Measurements from ENCODE around the gene KIT.

Gene KIT

GRCh38 chr4:54727346-54727745, 69.6 kb downstream of the KIT start:
- TF ChIP-seq CTCF (IDR thresholded peaks at IDR 0.05; ENCODE audit: low read depth, low read length), result no peak
- no peak overlapping the region for H3K27ac ChIP-seq
- peaks cover 8% of the 10 kb centered on the region for H3K27me3 ChIP-seq (ENCODE audit: insufficient read depth, low read depth, severe bottlenecking)
- H3K9me3 ChIP-seq (ENCODE audit: severe bottlenecking), result no peaks in the 10 kb centered on the region
- no peaks in the 10 kb centered on the region for H3K36me3 ChIP-seq
- H3K4me3 ChIP-seq (ENCODE audit: low read depth, low read length), result no peak overlapping the region
- no peak for DNase-seq

DNA sequence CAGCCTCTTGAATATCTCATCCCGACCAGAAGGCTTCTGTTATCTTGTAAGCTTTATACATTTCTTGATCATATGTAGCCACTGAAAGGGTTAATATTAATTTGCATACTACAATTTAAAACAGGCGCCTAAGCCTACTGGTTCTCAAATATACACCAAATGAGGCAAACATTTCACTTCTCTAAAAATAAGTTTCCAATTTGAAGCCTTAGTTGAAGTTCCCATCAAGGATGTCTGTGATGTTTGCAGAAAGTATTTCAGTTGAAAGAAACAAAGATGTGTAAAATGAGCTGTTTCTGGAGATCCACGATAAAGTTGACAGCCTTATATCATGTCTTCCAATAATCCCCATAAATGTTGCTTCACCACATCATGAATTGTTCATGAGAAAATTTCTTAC, 70.6 kb downstream of the KIT start:
- H3K4me3 ChIP-seq (ENCODE audit: low read depth, low read length), result no peak overlapping the region
- TF ChIP-seq CTCF (IDR thresholded peaks at IDR 0.05; ENCODE audit: low read depth, low read length), result no peak
- H3K36me3 ChIP-seq, result no peaks in the 10 kb centered on the region
- H3K27ac ChIP-seq, result no peak overlapping the region
- no peak for DNase-seq
- H3K9me3 ChIP-seq (ENCODE audit: severe bottlenecking), result no peaks in the 10 kb centered on the region
- peaks cover 8% of the 10 kb centered on the region for H3K27me3 ChIP-seq (ENCODE audit: insufficient read depth, low read depth, severe bottlenecking)

GRCh38 chr4:54729256-54729655, 71.5 kb downstream of the KIT start:
- no peak for DNase-seq
- Histone ChIP-seq H3K9me3 (ENCODE audit: severe bottlenecking) (no peaks in the 10 kb centered on the region), H3K4me3 (ENCODE audit: low read depth, low read length) (no peak overlapping the region), H3K27ac (no peak overlapping the region), H3K27me3 (ENCODE audit: insufficient read depth, low read depth, severe bottlenecking) (peaks cover 5% of the 10 kb centered on the region), H3K36me3 (no peaks in the 10 kb centered on the region)
- TF ChIP-seq CTCF (IDR thresholded peaks at IDR 0.05; ENCODE audit: low read depth, low read length), result no peak

DNA sequence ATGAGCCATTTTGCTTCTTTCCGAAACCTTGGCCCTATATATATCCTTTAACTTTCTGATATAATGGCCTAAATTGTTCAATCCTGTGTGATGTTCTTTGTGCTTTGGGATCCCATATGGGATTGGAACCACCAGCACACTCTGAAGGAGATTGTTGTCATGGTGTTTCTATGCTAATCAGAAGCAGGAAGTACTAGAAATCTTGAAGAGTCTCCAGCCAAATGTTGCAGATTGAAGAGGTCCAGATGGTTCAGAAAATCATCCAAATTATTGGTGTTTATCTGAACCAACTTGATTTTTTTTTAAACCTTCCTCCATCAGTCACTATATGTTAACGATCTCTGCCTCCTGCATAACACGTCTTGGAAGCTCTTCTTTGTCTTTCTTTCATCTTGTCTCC, 72.8 kb downstream of the KIT start:
- Histone ChIP-seq H3K27ac (no peak overlapping the region), H3K27me3 (ENCODE audit: insufficient read depth, low read depth, severe bottlenecking) (peaks cover 3% of the 10 kb centered on the region), H3K4me3 (ENCODE audit: low read depth, low read length) (no peak overlapping the region), H3K36me3 (no peaks in the 10 kb centered on the region), H3K9me3 (ENCODE audit: severe bottlenecking) (no peaks in the 10 kb centered on the region)
- TF ChIP-seq CTCF (IDR thresholded peaks at IDR 0.05; ENCODE audit: low read depth, low read length), result no peak
- DNase-seq, result no peak

- Histone ChIP-seq H3K27me3 (ENCODE audit: insufficient read depth, low read depth, severe bottlenecking) (peaks cover 3% of the 10 kb centered on the region), H3K36me3 (no peaks in the 10 kb centered on the region), H3K4me3 (ENCODE audit: low read depth, low read length) (no peak overlapping the region), H3K27ac (no peak overlapping the region), H3K9me3 (ENCODE audit: severe bottlenecking) (no peaks in the 10 kb centered on the region)
- no peak for DNase-seq
- no peak for TF ChIP-seq CTCF (IDR thresholded peaks at IDR 0.05; ENCODE audit: low read depth, low read length)
Measured at GRCh38 chr4:54731552-54731951, 73.8 kb downstream of the KIT start.

- Histone ChIP-seq H3K36me3 (no peaks in the 10 kb centered on the region), H3K4me3 (ENCODE audit: low read depth, low read length) (no peak overlapping the region), H3K9me3 (ENCODE audit: severe bottlenecking) (no peaks in the 10 kb centered on the region), H3K27ac (no peak overlapping the region), H3K27me3 (ENCODE audit: insufficient read depth, low read depth, severe bottlenecking) (peaks cover 3% of the 10 kb centered on the region)
- DNase-seq, result no peak
- no peak for TF ChIP-seq CTCF (IDR thresholded peaks at IDR 0.05; ENCODE audit: low read depth, low read length)
Measured at GRCh38 chr4:54731976-54732375, 74.2 kb downstream of the KIT start.

Measured in WERI-Rb-1 (cell line).